Endothelial cell (in vitro differentiated cells): ENCODE results near the gene STAB2. TPM values are rescaled to one million over a fixed set of nuclear protein-coding genes. Genes with fewer than 3 reads are reported as not detected.

Experiments used
- DNase-seq: peaks from one replicate; pipeline ENCODE4 v3.0.0; 2021; ENCODE audit warnings: low spot score
- H3K27ac Mint-ChIP-seq: one replicate; pipeline ENCODE4 v1.8.0; 2021; ENCODE audit warnings: mixed read lengths, inconsistent platforms; ENCODE audit not compliant: unreplicated experiment
- H3K27me3 Mint-ChIP-seq: one replicate; pipeline ENCODE4 v1.8.0; 2021; ENCODE audit warnings: mild to moderate bottlenecking, moderate library complexity, mixed read lengths, inconsistent platforms; ENCODE audit not compliant: unreplicated experiment
- H3K36me3 Mint-ChIP-seq: one replicate; pipeline ENCODE4 v1.8.0; 2021; ENCODE audit warnings: mild to moderate bottlenecking, low read depth, mixed read lengths, inconsistent platforms; ENCODE audit not compliant: unreplicated experiment
- H3K4me1 Mint-ChIP-seq: one replicate; pipeline ENCODE4 v1.8.0; 2021; ENCODE audit warnings: mild to moderate bottlenecking, mixed read lengths, inconsistent platforms; ENCODE audit not compliant: unreplicated experiment
- H3K4me3 Mint-ChIP-seq: one replicate; pipeline ENCODE4 v1.8.0; 2021; ENCODE audit warnings: mild to moderate bottlenecking, mixed read lengths, inconsistent platforms; ENCODE audit not compliant: unreplicated experiment
- H3K9me3 Mint-ChIP-seq: one replicate; pipeline ENCODE4 v1.8.0; 2021; ENCODE audit warnings: mixed read lengths, inconsistent platforms; ENCODE audit not compliant: unreplicated experiment
- CTCF ChIP-seq: fragments of 200-600 bp; sonication (generic); IDR thresholded peaks from one replicate; pipeline ENCODE4 v1.5.0; 2021; ENCODE audit warnings: antibody characterized with exemption; ENCODE audit not compliant: unreplicated experiment
- total RNA-seq: library from RNA; stranded (reverse); fragmentation: NEBNext Ultra II Directional; extraction: Animal tissue kit (Norgen Biotek cat#: 25700); gene quantifications from one replicate; pipeline ENCODE4 v1.2.1, GENCODE V29; 2021; ENCODE audit not compliant: unreplicated experiment

The STAB2 gene
- total RNA-seq, 1 donor from 2014 or later: 0.10 TPM

- Mint-ChIP-seq H3K36me3 (no peaks in the 10 kb centered on the region), H3K4me3 (no peak overlapping the region), H3K27ac (no peak overlapping the region)
Measured at GRCh38 chr12:103758310-103759089, 171.4 kb downstream of the STAB2 start.

GRCh38 chr12:103762473-103762872 is 175.4 kb downstream of the STAB2 start:
- Mint-ChIP-seq H3K4me1 (no peaks in the 10 kb centered on the region), H3K9me3 (no peaks in the 10 kb centered on the region), H3K4me3 (no peak overlapping the region), H3K27me3 (peaks cover 2% of the 10 kb centered on the region), H3K36me3 (no peaks in the 10 kb centered on the region), H3K27ac (no peak overlapping the region)
- no peak for DNase-seq
- no peak for TF ChIP-seq CTCF

More at GRCh38 chr12:103758310-103759089, 171.4 kb downstream of the STAB2 start:
- Mint-ChIP-seq H3K27me3 (peaks cover 5% of the 10 kb centered on the region), H3K9me3 (no peaks in the 10 kb centered on the region), H3K4me1 (no peaks in the 10 kb centered on the region)
- TF ChIP-seq CTCF: no peak
- no peak for DNase-seq

- Mint-ChIP-seq H3K4me1 (no peaks in the 10 kb centered on the region), H3K27ac (no peak overlapping the region), H3K4me3 (no peak overlapping the region), H3K9me3 (no peaks in the 10 kb centered on the region), H3K36me3 (no peaks in the 10 kb centered on the region), H3K27me3 (peaks cover 6% of the 10 kb centered on the region)
- DNase-seq: no peak
- no peak for TF ChIP-seq CTCF
Measured at GRCh38 chr12:103765322-103765721, 178.2 kb downstream of the STAB2 start.

GRCh38 chr12:103766028-103766427 is 179.0 kb downstream of the STAB2 start:
- Mint-ChIP-seq H3K9me3 (no peaks in the 10 kb centered on the region), H3K36me3 (no peaks in the 10 kb centered on the region), H3K4me1 (no peaks in the 10 kb centered on the region), H3K27me3 (peaks cover 6% of the 10 kb centered on the region), H3K27ac (no peak overlapping the region), H3K4me3 (no peak overlapping the region)
- no peak for DNase-seq
- TF ChIP-seq CTCF: no peak

GRCh38 chr12:103768467-103769123 is 181.5 kb downstream of the STAB2 start:
- Mint-ChIP-seq H3K27ac (no peak overlapping the region), H3K4me1 (no peaks in the 10 kb centered on the region), H3K27me3 (peaks cover 7% of the 10 kb centered on the region), H3K4me3 (no peak overlapping the region), H3K9me3 (no peaks in the 10 kb centered on the region), H3K36me3 (no peaks in the 10 kb centered on the region)
- DNase-seq: no peak
- no peak for TF ChIP-seq CTCF
